ENCODE results near the gene ARHGEF11.
"Not testable (repeated sequence)": the region's sequence is repeated elsewhere in the genome, so short reads cannot be mapped to it uniquely, and the experiment has no call there.

The ARHGEF11 gene

DNA sequence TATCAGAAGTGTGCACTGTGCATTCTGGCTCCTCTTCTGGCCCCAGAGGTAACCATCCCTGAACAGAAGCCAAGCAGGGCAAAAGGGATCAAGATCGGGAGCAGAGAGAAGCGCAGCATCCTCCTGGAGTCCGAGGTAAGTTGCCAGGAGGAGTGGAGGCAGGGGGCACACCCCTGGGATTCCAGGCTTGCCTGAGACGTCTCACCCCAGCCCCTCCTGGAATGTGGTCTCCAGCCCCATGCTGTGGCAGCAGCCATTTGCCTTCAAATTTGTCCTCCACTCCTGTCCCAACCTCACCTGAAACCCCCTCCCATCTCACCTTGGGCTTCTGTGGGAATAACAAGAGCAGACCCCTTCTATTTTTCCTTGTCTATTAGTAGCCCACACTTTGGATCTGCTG lies 115.1 kb downstream of the ARHGEF11 start:
- DNase-seq (ENCODE audit: low read depth in 2 of 2) = no peak

- no peak for DNase-seq (ENCODE audit: low read depth in 2 of 2)
Measured at GRCh38 chr1:156929596-156930238, 115.8 kb downstream of the ARHGEF11 start.

GRCh38 chr1:156928043-156928602 lies 117.4 kb downstream of the ARHGEF11 start:
- no peak for DNase-seq (ENCODE audit: low read depth in 2 of 2)

DNA sequence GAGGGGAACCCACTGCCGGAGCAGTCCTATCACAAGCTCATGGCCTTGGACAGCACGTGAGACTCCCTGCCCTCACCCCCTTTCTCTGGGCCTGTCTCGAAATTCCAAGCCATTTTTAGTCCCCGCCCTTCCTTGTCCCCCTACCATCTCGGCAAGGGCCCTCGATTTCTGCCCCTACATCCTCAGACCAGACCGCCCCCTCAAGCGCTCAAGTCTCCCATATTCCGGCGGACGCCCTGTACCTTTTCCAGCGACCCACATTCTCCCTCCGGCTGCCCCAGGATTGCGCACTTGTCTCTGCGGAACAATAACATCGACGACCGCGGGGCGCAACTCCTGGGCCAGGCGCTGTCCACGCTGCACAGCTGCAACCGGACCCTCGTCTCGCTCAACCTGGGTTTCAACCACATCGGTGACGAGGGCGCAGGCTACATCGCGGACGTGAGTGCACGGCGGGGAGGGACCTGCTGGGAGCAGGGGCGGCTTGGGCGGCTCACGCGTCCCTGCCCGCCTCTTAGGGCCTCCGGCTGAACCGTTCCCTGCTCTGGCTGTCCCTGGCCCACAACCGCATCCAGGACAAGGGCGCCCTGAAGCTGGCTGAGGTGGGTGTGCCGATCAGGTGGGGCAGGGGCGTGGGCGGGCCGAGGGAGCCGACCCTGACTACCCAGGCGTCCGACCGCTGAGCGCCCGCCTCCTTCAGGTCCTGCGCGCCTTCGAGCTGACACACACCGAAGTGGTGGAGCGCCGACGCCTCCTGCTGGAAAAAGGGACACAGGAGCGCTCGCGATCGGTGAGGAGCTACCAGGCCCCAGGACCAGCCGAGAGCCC lies 118.1 kb downstream of the ARHGEF11 start:
- DNase-seq (ENCODE audit: low read depth in 2 of 2) = peak; percentile 43 to 68

DNA sequence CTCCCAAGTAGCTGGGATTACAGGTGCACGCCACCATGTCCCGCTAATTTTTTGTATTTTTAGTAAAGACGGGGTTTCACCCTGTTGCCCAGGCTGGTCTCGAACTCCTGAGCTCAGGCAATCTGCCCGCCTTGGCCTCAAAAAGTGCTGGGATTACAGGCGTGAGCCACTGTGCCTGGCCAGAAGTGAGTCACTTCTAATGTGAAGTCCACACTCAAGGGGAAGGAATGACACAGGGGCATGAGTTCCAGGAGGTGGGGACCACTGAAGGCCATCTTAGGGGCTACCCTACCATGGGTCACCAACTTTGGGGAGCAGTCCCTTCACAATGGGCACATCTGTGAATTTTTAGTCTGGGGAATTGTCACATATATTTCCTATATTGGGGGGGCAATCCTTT lies 118.8 kb downstream of the ARHGEF11 start:
- DNase-seq (ENCODE audit: low read depth in 2 of 2) = not testable (repeated sequence)

GRCh38 chr1:156926175-156926574 lies 119.4 kb downstream of the ARHGEF11 start:
- peak in 1 of 2 donors; percentile 25 for DNase-seq (ENCODE audit: low read depth in 2 of 2)

GRCh38 chr1:156925154-156926010 lies 120.2 kb downstream of the ARHGEF11 start:
- DNase-seq (ENCODE audit: low read depth in 2 of 2) = no peak

DNA sequence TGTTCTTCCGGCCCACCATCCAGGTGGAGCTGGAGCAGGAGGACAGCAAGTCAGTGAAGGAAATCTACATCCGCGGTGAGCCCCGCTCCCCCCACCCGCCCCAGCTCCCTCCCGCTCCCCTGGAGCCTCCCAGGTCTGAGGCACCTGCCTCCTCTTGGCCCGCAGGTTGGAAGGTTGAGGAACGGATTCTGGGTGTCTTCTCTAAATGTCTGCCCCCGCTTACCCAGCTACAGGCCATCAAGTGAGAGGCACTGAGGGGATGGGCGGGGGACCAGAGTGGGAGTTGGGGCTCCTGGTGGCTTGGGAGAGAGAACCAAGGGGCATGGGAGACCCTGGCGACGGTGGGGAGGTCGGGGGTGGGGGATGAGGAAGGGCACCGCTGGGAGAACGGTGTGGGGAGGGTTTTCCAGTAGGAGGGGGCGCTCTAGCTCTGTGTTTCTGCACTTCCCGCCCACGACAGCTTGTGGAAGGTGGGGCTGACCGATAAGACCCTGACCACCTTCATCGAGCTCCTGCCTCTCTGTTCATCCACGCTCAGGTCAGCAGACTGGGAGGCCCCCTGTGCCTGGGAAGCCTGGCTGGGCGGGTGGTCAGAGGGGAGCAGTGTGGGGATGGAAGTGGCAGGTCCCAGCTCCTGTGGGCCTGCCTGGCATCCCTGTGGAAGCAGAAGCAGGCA lies 120.9 kb downstream of the ARHGEF11 start:
- DNase-seq (ENCODE audit: low read depth in 2 of 2) = no peak

DNA sequence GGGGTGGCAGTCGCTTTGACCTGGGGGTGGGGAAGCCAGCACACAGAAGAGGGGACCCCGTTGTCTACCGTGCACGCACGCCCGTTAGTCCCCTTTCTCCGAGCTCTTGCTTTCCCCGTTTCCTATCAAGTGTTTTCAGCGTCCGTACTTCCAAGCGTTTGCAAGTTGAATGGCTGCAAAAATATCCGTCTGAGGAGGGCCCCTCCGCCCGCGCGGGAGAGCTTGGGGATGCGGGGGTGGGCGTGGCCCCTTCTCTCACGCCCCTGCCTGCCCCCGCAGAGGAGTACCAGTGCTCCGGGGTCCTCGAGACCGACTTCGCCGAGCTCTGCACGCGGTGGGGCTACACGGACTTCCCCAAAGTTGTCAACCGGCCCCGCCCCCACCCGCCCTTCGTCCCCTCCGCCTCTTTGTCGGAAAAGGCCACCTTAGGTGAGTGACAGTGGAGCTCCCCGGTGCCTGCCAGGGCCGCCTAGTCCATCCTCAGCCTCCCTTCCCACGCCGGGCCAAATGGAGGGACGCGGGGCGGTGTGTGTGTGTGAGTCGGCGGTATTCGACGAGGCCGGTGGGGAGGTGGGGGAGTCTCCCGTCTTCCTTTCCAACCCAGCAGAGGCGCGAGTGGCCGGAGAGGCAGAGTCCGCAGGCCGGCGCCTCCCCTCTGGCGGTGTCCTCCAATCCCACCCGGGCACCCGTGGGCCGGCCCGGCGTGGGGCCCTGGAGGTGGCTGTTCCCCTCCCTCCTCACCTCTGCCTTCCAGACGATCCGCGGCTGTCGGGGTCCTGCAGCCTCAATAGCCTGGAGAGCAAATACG lies 121.7 kb downstream of the ARHGEF11 start:
- DNase-seq (ENCODE audit: low read depth in 2 of 2) = no peak

DNA sequence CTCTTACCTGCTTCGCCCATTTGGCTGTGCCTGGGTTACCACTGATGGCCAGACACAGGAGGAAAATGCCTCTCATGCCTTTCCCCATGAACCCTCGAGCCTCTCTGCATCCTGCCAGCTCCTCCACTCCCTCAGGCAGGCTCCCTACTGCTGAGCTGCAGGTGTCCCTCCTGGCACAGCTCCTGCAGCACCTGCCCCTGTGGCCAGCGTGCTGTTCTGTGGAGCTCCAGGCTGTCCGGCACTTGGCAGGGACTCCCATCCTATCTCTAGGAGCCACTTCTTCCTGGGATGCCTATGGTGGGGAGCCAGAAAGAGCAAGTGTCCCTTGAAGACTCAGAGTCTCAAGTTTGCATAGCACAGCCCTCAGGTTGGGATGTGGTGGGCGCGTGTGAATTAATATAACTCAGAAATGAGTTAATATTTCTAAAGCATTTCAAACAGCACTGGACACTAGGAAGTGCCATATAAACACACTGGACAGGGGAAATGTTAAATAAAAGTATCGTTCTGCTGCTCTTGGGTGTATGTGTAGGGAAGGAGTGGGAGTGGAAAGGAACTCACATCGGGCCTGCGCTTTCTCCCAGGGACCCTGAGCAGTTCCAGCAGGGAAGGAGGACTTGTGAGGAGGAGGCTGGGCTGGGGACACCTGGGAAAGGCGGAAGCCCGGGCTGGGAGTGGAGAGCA lies 122.4 kb downstream of the ARHGEF11 start:
- DNase-seq (ENCODE audit: low read depth in 2 of 2) = no peak

DNA sequence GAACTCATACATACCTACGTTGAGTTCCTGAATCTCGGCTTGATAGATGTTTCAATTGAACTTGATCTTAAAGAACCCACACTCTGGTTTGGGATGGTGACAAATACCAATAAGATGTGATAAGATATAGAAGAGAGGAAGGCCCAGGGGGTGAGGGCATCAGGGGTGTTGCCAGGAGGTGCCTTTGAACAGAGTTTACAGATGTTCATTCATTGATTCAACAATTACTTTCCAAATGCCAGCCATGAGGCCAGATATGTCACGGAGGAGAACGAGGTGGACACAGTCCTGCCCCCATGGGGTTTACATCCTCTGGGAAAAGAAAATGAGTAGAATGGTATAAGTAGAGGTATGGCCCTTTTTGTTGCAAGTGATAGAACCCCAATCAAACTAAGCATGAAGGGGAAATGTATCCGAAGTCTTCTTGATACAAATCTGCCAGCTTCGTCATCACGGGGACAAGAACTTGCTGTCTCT lies 124.5 kb downstream of the ARHGEF11 start:
- DNase-seq (ENCODE audit: low read depth in 2 of 2) = no peak

GRCh38 chr1:156920233-156921052 lies 125.1 kb downstream of the ARHGEF11 start, which contains the start of gene LRRC71:
TSS of gene LRRC71 (plus strand) at chr1:156920632. CDS start at chr1:156920804, 172 bp downstream.
- peak; percentile 53 to 61 for DNase-seq (ENCODE audit: low read depth in 2 of 2)

- DNase-seq (ENCODE audit: low read depth in 2 of 2) = no peak
Measured at GRCh38 chr1:156914440-156914856, 131.1 kb downstream of the ARHGEF11 start.

DNA sequence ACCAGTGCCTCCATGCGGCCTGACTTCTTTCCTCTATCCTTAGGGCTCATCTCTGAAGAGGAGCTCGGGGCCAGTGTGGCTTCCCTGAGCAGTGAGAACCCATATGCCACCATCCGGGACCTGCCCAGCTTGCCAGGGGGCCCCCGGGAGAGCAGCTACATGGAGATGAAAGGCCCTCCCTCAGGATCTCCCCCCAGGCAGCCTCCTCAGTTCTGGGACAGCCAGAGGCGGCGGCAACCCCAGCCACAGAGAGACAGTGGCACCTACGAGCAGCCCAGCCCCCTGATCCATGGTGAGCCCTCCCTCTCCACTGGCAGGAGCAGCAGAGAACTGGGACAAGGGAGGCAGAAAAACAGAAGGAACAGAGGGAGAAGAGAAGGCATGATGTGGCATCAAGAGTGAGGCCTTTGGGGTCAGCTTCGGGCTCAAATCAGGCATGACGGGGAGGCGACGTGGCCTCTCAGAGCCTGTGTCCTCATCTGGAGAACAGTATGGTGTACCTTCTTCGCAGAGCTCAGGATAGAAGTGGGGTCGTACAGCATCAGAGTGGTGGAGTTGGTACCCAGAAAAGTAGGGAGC lies 131.6 kb downstream of the ARHGEF11 start:
- no peak for DNase-seq (ENCODE audit: low read depth in 2 of 2)

DNA sequence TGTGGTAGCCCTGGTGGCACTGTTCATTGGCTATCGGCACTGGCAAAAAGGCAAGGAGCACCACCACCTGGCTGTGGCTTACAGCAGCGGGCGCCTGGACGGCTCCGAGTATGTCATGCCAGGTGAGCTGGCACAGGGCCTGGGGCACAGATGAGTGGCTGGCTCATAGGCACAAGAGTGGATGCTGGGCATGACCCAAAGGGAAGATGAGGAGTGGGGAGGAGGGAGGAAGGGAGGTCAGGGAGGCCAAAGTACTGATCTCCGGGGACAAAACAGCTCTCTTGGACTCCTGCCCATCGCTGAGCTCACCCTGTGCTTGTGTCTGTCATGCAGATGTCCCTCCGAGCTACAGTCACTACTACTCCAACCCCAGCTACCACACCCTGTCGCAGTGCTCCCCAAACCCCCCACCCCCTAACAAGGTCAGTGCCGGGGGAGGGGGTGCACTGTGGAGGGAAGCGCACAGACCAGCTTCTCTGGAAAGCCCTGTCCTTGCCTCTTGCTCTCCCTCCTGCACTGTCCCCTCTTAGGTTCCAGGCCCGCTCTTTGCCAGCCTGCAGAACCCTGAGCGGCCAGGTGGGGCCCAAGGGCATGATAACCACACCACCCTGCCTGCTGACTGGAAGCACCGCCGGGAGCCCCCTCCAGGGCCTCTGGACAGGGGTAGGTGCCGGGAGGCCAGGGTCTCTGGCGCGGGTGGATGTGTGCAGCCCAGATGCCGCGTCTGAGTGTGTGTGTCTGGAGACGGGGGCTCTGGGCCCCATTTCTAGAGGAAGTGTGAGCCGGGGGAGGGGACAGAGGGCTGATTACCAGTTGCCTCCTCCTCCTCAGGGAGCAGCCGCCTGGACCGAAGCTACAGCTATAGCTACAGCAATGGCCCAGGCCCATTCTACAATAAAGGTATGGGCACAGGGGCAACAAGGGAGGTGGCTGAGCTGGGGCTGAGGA lies 132.4 kb downstream of the ARHGEF11 start:
- DNase-seq (ENCODE audit: low read depth in 2 of 2) = no peak

- DNase-seq (ENCODE audit: low read depth in 2 of 2) = no peak
Measured at GRCh38 chr1:156912310-156912709, 133.2 kb downstream of the ARHGEF11 start.

- no peak for DNase-seq (ENCODE audit: low read depth in 2 of 2)
Measured at GRCh38 chr1:156911577-156912298, 133.8 kb downstream of the ARHGEF11 start.

Measured in activated CD4-positive, alpha-beta T cell treated with anti-CD3 and anti-CD28 coated beads for 24 hours (primary cell).